Measurements from ENCODE around the gene FBLN2.

GRCh38 chr3:13618836-13619235 lies 69.9 kb downstream of the FBLN2 start:
- TF ChIP-seq, protein P1, sequence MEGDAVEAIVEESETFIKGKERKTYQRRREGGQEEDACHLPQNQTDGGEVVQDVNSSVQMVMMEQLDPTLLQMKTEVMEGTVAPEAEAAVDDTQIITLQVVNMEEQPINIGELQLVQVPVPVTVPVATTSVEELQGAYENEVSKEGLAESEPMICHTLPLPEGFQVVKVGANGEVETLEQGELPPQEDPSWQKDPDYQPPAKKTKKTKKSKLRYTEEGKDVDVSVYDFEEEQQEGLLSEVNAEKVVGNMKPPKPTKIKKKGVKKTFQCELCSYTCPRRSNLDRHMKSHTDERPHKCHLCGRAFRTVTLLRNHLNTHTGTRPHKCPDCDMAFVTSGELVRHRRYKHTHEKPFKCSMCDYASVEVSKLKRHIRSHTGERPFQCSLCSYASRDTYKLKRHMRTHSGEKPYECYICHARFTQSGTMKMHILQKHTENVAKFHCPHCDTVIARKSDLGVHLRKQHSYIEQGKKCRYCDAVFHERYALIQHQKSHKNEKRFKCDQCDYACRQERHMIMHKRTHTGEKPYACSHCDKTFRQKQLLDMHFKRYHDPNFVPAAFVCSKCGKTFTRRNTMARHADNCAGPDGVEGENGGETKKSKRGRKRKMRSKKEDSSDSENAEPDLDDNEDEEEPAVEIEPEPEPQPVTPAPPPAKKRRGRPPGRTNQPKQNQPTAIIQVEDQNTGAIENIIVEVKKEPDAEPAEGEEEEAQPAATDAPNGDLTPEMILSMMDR (conservative IDR thresholded peaks at IDR 0.05), result no peak
- TF ChIP-seq ZFX (IDR thresholded peaks at IDR 0.05), result no peak
